Activated T-cell treated with anti-CD3 and anti-CD28 coated beads, Interleukin-2, amount 50 U/mL, for 72 hours (primary cell): Measurements from ENCODE around the gene ANKHD1. TPM values are rescaled to one million over a fixed set of nuclear protein-coding genes. Genes with fewer than 3 reads are reported as not detected.
"Not testable (repeated sequence)": the region's sequence is repeated elsewhere in the genome, so short reads cannot be mapped to it uniquely, and the experiment has no call there.

Source experiments
- ATAC-seq, 2 donors: fragments of 150-1000 bp; cut with Tn5 transposase; replicated peaks in 1 of 2; 2 replicates each; pipeline ENCODE4 v1.10.0; 2021; ENCODE audit warnings: moderate library complexity in 2 of 2, mild to moderate bottlenecking in 1 of 2
- DNase-seq, 2 donors: peaks; one replicate each; pipeline ENCODE4 v3.0.0; 2021 to 2022; ENCODE audit warnings: mixed read lengths in 1 of 2
- H3K27ac Mint-ChIP-seq: one replicate; pipeline ENCODE4 v1.8.0; 2022; ENCODE audit warnings: mild to moderate bottlenecking, moderate library complexity, mixed read lengths
- H3K27me3 Mint-ChIP-seq: one replicate; pipeline ENCODE4 v1.8.0; 2022; ENCODE audit warnings: low read depth, mixed read lengths
- H3K36me3 Mint-ChIP-seq, 2 donors: one replicate each; pipeline ENCODE4 v1.8.0; 2022; ENCODE audit warnings: mixed read lengths in 2 of 2, mild to moderate bottlenecking in 1 of 2; ENCODE audit not compliant: insufficient read depth in 2 of 2
- H3K4me1 Mint-ChIP-seq: one replicate; pipeline ENCODE4 v1.8.0; 2022; ENCODE audit warnings: low read depth, mixed read lengths
- H3K4me3 Mint-ChIP-seq, 2 donors: one replicate each; pipeline ENCODE4 v1.8.0; 2022; ENCODE audit warnings: mild to moderate bottlenecking in 2 of 2, mixed read lengths in 2 of 2, moderate library complexity in 2 of 2
- H3K9me3 Mint-ChIP-seq, 2 donors: one replicate each; pipeline ENCODE4 v1.8.0; 2022; ENCODE audit warnings: mixed read lengths in 2 of 2
- total RNA-seq, 2 donors: library from RNA; stranded (reverse); gene quantifications; one replicate each; pipeline ENCODE4 v1.2.3, GENCODE V29; 2022

Gene ANKHD1
- total RNA-seq, 2 donors from 2014 or later, result 122 to 140 TPM

GRCh38 chr5:140481758-140482157 is 80.1 kb downstream of the ANKHD1 start:
- no peak for ATAC-seq
- DNase-seq, result no peak
- H3K4me3 Mint-ChIP-seq, result no peak overlapping the region

GRCh38 chr5:140483055-140483454 is 81.4 kb downstream of the ANKHD1 start:
- ATAC-seq, result no peak

More at GRCh38 chr5:140481758-140482157, 80.1 kb downstream of the ANKHD1 start:
- H3K4me1 Mint-ChIP-seq, result no peaks in the 10 kb centered on the region
- no peaks in the 10 kb centered on the region for H3K9me3 Mint-ChIP-seq
- H3K36me3 Mint-ChIP-seq, result peaks cover 3 to 5% of the 10 kb centered on the region in 2 donors
- no peaks in the 10 kb centered on the region for H3K27me3 Mint-ChIP-seq
- no peak overlapping the region for H3K27ac Mint-ChIP-seq

GRCh38 chr5:140488141-140488540 is 86.5 kb downstream of the ANKHD1 start:
- peaks cover 2 to 14% of the 10 kb centered on the region in 2 donors for H3K36me3 Mint-ChIP-seq
- not testable (repeated sequence) for H3K4me1 Mint-ChIP-seq, H3K4me3 Mint-ChIP-seq, DNase-seq, H3K27me3 Mint-ChIP-seq, H3K9me3 Mint-ChIP-seq, ATAC-seq
- peak overlapping the region; percentile 40 for H3K27ac Mint-ChIP-seq

More at GRCh38 chr5:140483055-140483454, 81.4 kb downstream of the ANKHD1 start:
- Mint-ChIP-seq H3K36me3 (peaks cover 3 to 9% of the 10 kb centered on the region in 2 donors), H3K4me1 (no peaks in the 10 kb centered on the region), H3K27me3 (no peaks in the 10 kb centered on the region), H3K9me3 (no peaks in the 10 kb centered on the region), H3K4me3 (no peak overlapping the region), H3K27ac (no peak overlapping the region)
- DNase-seq, result no peak

GRCh38 chr5:140488914-140489313 is 87.3 kb downstream of the ANKHD1 start:
- Mint-ChIP-seq H3K27me3 (no peaks in the 10 kb centered on the region), H3K4me3 (no peak overlapping the region), H3K4me1 (no peaks in the 10 kb centered on the region), H3K27ac (no peak overlapping the region), H3K36me3 (peaks cover 2 to 16% of the 10 kb centered on the region in 2 donors), H3K9me3 (no peaks in the 10 kb centered on the region)
- no peak for ATAC-seq
- DNase-seq, result no peak

- peaks cover 11% of the 10 kb centered on the region for H3K4me1 Mint-ChIP-seq
- DNase-seq, result no peak
- no peaks in the 10 kb centered on the region for H3K27me3 Mint-ChIP-seq
- ATAC-seq, result no peak
- H3K27ac Mint-ChIP-seq, result no peak overlapping the region
- H3K36me3 Mint-ChIP-seq, result peaks cover 5 to 12% of the 10 kb centered on the region in 2 donors
- H3K9me3 Mint-ChIP-seq, result no peaks in the 10 kb centered on the region
- no peak overlapping the region for H3K4me3 Mint-ChIP-seq
Observed at GRCh38 chr5:140497897-140498296, 96.3 kb downstream of the ANKHD1 start.

- ATAC-seq, result no peak
- H3K27ac Mint-ChIP-seq, result peak overlapping the region; percentile 20
- no peak for DNase-seq
- no peak overlapping the region for H3K4me3 Mint-ChIP-seq
- peaks cover 5 to 12% of the 10 kb centered on the region in 2 donors for H3K36me3 Mint-ChIP-seq
- H3K9me3 Mint-ChIP-seq, result no peaks in the 10 kb centered on the region
- no peaks in the 10 kb centered on the region for H3K27me3 Mint-ChIP-seq
- H3K4me1 Mint-ChIP-seq, result peaks cover 11% of the 10 kb centered on the region
Observed at GRCh38 chr5:140498591-140498990, 97.0 kb downstream of the ANKHD1 start.

- Mint-ChIP-seq H3K9me3 (no peaks in the 10 kb centered on the region), H3K4me3 (no peak overlapping the region), H3K27me3 (no peaks in the 10 kb centered on the region), H3K4me1 (no peaks in the 10 kb centered on the region), H3K36me3 (peaks cover 2 to 13% of the 10 kb centered on the region in 2 donors), H3K27ac (no peak overlapping the region)
- ATAC-seq (peak in 1 of 2 donors; percentile 44), DNase-seq (no peak)
Observed at GRCh38 chr5:140502834-140503233, 101.2 kb downstream of the ANKHD1 start.

GRCh38 chr5:140509898-140510297 is 108.3 kb downstream of the ANKHD1 start:
- peaks cover 5 to 30% of the 10 kb centered on the region in 2 donors for H3K36me3 Mint-ChIP-seq
- ATAC-seq (no peak), DNase-seq (no peak)
- H3K27me3 Mint-ChIP-seq, result no peaks in the 10 kb centered on the region
- no peaks in the 10 kb centered on the region for H3K4me1 Mint-ChIP-seq
- H3K27ac Mint-ChIP-seq, result no peak overlapping the region
- no peaks in the 10 kb centered on the region for H3K9me3 Mint-ChIP-seq
- H3K4me3 Mint-ChIP-seq, result no peak overlapping the region

- H3K9me3 Mint-ChIP-seq, result no peaks in the 10 kb centered on the region
- no peaks in the 10 kb centered on the region for H3K27me3 Mint-ChIP-seq
- H3K36me3 Mint-ChIP-seq, result peaks cover 6 to 33% of the 10 kb centered on the region in 2 donors
- no peak for ATAC-seq
- H3K4me1 Mint-ChIP-seq, result no peaks in the 10 kb centered on the region
- no peak overlapping the region for H3K4me3 Mint-ChIP-seq
- DNase-seq, result no peak
- H3K27ac Mint-ChIP-seq, result no peak overlapping the region
Observed at GRCh38 chr5:140513124-140513523, 111.5 kb downstream of the ANKHD1 start.

GRCh38 chr5:140524003-140524402 is 122.4 kb downstream of the ANKHD1 start:
- H3K27me3 Mint-ChIP-seq, result no peaks in the 10 kb centered on the region
- peak overlapping the region; percentile 90 for H3K27ac Mint-ChIP-seq
- H3K4me3 Mint-ChIP-seq, result no peak overlapping the region
- H3K9me3 Mint-ChIP-seq, result no peaks in the 10 kb centered on the region
- no peaks in the 10 kb centered on the region for H3K4me1 Mint-ChIP-seq
- DNase-seq (no peak), ATAC-seq (no peak)
- peaks cover 2 to 20% of the 10 kb centered on the region in 2 donors for H3K36me3 Mint-ChIP-seq

- peak overlapping the region; percentile 49 for H3K27ac Mint-ChIP-seq
- H3K36me3 Mint-ChIP-seq, result peaks cover 9 to 23% of the 10 kb centered on the region in 2 donors
- DNase-seq (no peak), ATAC-seq (no peak)
- no peaks in the 10 kb centered on the region for H3K9me3 Mint-ChIP-seq
- peaks cover 2% of the 10 kb centered on the region for H3K4me1 Mint-ChIP-seq
- no peak overlapping the region for H3K4me3 Mint-ChIP-seq
- no peaks in the 10 kb centered on the region for H3K27me3 Mint-ChIP-seq
Observed at GRCh38 chr5:140540227-140540626, 138.6 kb downstream of the ANKHD1 start.

GRCh38 chr5:140542972-140543371 is 141.3 kb downstream of the ANKHD1 start:
- no peaks in the 10 kb centered on the region for H3K27me3 Mint-ChIP-seq
- H3K4me3 Mint-ChIP-seq, result no peak overlapping the region
- ATAC-seq (no peak), DNase-seq (no peak)
- no peak overlapping the region for H3K27ac Mint-ChIP-seq
- H3K9me3 Mint-ChIP-seq, result no peaks in the 10 kb centered on the region
- H3K36me3 Mint-ChIP-seq, result peaks cover 8 to 17% of the 10 kb centered on the region in 2 donors
- H3K4me1 Mint-ChIP-seq, result peaks cover 11% of the 10 kb centered on the region

GRCh38 chr5:140544986-140545385 is 143.4 kb downstream of the ANKHD1 start:
- Mint-ChIP-seq H3K27ac (no peak overlapping the region), H3K27me3 (no peaks in the 10 kb centered on the region), H3K36me3 (peaks cover 8 to 18% of the 10 kb centered on the region in 2 donors), H3K9me3 (no peaks in the 10 kb centered on the region), H3K4me1 (peaks cover 30% of the 10 kb centered on the region), H3K4me3 (no peak overlapping the region)
- DNase-seq (no peak), ATAC-seq (no peak)

- Mint-ChIP-seq H3K4me3 (no peak overlapping the region), H3K36me3 (peaks cover 8 to 23% of the 10 kb centered on the region in 2 donors), H3K27me3 (no peaks in the 10 kb centered on the region), H3K27ac (no peak overlapping the region), H3K9me3 (no peaks in the 10 kb centered on the region), H3K4me1 (peaks cover 35% of the 10 kb centered on the region)
- DNase-seq (no peak), ATAC-seq (no peak)
Observed at GRCh38 chr5:140545606-140546005, 144.0 kb downstream of the ANKHD1 start.
